ENCODE measurements around the gene TMEM51. TPM values are rescaled to one million over a fixed set of nuclear protein-coding genes. Genes with fewer than 3 reads are reported as not detected.

TMEM51 gene
- total RNA-seq: 6.5 and 10.9 TPM in 2 replicates

GRCh38 chr1:15153184-15153841, at the start of gene TMEM51:
Gene TMEM51, plus strand, starts transcription at chr1:15153747. Its CDS starts 61,341 bp downstream, at chr1:15215088.

GRCh38 chr1:15246960-15247614, 93.5 kb downstream of the TMEM51 start, which contains the start of gene FHAD1:
Gene FHAD1, plus strand, starts transcription at chr1:15247223. Its CDS starts 4,562 bp downstream, at chr1:15251785.

Other genes starting within 250 kb of the TMEM51 start
- gene FHAD1, start 93.5 kb downstream of the TMEM51 start, total RNA-seq: under 0.01 and 0.91 TPM in 2 replicates